Measurements from ENCODE around the gene SUPT4H1.

SUPT4H1 gene

DNA sequence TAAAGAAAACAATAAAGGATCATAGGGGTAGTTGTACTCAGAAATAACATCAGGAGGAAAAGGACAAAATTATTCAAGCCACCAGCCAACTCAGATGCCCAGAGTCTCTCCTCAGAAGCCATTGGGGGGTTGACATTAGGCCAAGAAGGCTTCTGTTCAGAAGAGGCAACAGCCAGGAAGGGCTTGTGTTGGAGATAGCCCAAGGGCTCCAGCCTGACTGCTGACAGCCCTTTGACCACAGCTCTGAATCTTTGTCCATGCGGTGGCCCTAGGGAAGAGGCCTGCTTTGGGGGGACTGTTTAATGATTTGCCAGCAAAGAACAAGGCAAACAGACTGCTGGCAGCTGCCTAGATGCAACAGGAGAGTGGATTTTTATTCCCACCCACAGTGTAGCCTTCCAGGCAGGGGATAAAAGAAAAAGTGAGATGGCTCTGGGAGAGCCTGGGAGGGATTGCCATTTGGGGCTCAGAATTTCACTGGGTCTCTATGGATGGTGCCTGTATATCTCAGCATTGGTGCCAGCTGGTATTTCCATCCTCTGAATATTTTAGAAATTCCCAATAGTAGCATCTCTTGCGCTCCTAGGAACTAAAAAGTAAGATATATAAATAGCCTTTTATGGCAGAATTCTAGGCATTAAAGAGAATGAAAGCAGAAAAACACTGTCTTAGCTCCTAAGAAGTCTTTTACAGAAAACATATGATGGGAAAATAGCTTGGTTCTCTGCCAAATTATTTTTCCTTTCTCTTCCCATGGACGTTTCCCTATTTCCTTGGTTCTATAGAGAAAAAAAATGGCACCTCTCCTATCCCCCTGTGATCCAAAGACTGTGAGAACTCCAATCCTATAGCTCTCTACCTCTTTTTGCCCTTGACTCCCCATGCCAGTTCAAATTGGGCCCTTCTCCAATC is 29.4 kb upstream of the SUPT4H1 start:
- CTCF ChIA-PET = interaction anchor here (0.9 to 1.2 kb wide), 3 partner anchors 36 to 191 kb away, joined by 3 to 4 read pairs (median 3); partner anchors contain the start of gene RNF43
- POLR2A ChIA-PET = no interaction called here
- DNase-seq (ENCODE audit: low read depth, low spot score) = no peak
- TF ChIP-seq, protein P1, sequence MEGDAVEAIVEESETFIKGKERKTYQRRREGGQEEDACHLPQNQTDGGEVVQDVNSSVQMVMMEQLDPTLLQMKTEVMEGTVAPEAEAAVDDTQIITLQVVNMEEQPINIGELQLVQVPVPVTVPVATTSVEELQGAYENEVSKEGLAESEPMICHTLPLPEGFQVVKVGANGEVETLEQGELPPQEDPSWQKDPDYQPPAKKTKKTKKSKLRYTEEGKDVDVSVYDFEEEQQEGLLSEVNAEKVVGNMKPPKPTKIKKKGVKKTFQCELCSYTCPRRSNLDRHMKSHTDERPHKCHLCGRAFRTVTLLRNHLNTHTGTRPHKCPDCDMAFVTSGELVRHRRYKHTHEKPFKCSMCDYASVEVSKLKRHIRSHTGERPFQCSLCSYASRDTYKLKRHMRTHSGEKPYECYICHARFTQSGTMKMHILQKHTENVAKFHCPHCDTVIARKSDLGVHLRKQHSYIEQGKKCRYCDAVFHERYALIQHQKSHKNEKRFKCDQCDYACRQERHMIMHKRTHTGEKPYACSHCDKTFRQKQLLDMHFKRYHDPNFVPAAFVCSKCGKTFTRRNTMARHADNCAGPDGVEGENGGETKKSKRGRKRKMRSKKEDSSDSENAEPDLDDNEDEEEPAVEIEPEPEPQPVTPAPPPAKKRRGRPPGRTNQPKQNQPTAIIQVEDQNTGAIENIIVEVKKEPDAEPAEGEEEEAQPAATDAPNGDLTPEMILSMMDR (IDR thresholded peaks at IDR 0.05; ENCODE audit: insufficient read depth, low read length, missing control alignments) = no peak
- H3K4me3 ChIP-seq (ENCODE audit: low read depth, low read length) = no peak overlapping the region

DNA sequence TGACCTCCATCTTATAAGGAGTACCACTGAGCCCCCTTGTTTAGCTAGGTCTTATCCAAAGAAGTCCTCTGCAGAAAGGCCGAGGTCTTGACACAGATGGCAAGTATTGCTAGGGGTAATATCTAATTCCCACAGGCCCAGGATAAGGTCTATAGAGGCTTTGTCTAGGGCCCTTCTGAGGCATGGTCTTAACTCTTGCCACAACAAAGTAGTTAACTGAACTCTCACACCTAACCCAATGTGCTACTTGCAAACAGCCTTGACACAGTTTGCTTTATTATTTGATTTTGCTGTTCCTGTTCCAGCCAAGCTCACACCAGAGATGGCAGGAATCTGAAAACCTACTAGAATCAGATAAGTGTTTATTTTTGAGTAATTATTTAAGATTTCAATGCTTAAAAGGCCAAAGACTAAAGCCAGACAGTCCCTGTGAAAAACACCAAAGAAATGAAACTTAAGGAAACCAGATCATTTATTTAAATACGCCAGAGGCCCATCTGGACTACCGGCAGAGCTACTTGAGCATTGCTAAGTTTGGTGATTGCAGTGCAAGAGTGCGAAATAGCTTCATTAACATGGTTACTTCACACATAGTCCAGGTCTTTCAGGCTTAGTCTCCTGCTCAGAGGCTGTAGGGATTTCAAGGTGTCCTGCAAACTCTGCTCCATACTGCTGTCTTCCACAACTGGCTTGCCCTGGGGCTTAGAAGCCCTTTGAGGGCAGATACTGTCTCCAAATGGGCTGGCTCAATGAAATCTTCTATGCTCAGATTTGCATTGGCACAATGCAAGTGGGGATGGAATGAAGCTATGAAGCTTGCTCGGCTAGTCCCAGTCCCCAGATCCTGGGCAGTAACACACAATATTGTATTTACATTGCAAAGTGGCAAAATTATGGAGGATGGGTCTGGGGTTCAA is 28.5 kb upstream of the SUPT4H1 start:
- POLR2A ChIA-PET = no interaction called here
- CTCF ChIA-PET = interaction anchor here (0.9 kb wide), 1 partner anchor 190 kb away, joined by 3 read pairs; no protein-coding TSS in a partner anchor
- no peak overlapping the region for H3K4me3 ChIP-seq (ENCODE audit: low read depth, low read length)
- no peak for DNase-seq (ENCODE audit: low read depth, low spot score)
- TF ChIP-seq, protein P1 (IDR thresholded peaks at IDR 0.05; ENCODE audit: insufficient read depth, low read length, missing control alignments) = no peak

DNA sequence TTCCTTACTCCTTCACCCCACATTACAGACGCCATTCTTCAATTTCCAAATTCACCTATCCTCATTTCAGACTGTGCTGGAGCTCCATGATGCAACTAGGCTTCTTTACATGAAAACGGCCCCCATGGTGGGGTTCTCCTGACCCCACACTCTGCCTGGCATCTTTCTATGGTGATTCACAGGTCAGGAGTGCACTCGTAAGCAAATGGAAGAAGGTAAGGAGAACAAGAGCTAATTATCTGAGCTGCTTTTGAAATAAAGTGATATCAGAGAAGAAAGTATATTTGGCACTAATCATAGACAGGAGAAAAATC is 27.5 kb upstream of the SUPT4H1 start:
- CTCF ChIA-PET = interaction anchor here (1.0 to 1.4 kb wide), 2 partner anchors 13 to 69 kb away, joined by 3 read pairs; no protein-coding TSS in a partner anchor
- no peak overlapping the region for H3K4me3 ChIP-seq (ENCODE audit: low read depth, low read length)
- POLR2A ChIA-PET = no interaction called here
- DNase-seq (ENCODE audit: low read depth, low spot score) = no peak
- TF ChIP-seq, protein P1 (IDR thresholded peaks at IDR 0.05; ENCODE audit: insufficient read depth, low read length, missing control alignments) = no peak

DNA sequence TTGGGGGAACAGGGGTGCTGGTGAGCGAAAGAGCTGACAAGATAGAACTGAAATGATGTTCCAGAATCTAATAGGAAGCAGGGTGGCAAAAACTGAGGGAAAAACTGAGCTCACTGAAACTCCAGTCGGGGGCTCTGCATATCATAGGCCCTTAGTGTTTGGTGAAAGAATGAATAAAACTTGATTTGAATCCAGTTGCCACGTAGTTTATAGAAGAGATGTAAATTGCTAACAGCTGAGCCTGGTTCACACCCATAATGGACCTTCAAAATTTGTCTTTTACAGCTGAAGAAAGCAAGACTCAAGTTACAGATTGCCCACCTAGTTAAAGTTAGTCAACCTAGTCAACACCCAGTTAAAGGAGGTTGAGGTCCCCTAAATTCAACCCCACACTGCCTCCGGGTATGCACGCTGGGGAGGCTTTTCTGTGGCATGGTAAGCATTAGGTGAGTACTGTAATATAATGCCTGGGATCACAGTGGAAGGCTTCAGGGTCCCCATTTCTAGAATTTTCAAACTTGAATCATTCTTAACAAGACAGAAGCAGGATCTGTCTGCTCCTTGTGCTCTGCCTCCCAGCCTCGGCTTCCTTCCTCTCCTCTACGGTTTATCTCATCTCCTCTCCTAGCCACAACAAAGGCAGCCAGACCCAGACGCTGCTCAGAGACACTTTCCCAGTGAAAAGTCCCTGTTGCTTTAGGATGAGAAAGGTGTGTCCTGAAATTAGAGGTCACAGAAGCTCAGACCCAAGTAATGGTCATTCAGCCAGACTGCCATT is 26.9 kb upstream of the SUPT4H1 start:
- no peak for DNase-seq (ENCODE audit: low read depth, low spot score)
- H3K4me3 ChIP-seq (ENCODE audit: low read depth, low read length) = no peak overlapping the region
- TF ChIP-seq, protein P1 (IDR thresholded peaks at IDR 0.05; ENCODE audit: insufficient read depth, low read length, missing control alignments) = no peak
- ChIA-PET CTCF (interaction anchor here (1.0 to 1.4 kb wide), 2 partner anchors 13 to 69 kb away, joined by 3 read pairs; no protein-coding TSS in a partner anchor), POLR2A (no interaction called here)

DNA sequence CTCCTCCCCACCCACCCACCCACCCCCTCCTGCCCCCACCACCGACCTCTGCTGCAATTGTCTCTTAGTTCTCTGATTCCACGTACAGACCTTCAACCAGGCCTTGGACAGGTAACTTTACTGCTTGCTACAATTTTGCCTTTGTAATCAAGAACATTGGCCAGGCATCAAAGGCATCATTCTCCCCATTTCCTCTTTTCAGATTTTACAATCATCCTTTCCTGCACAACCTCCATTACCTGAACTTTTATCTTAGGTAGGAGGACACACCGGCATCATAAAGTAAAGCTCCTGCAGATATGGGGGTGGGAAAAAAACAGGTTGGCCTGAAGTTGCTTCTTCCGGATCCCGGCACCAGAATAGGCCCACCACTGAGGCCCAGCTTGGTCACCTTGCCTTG is 25.7 kb upstream of the SUPT4H1 start:
- CTCF ChIA-PET = interaction anchor here (1.1 kb wide), 1 partner anchor 40 kb away, joined by 3 read pairs; the partner anchor contains the start of gene RNF43
- no peak for DNase-seq (ENCODE audit: low read depth, low spot score)
- POLR2A ChIA-PET = interaction anchor here (0.6 kb wide), 2 partner anchors 21 to 803 kb away, joined by 5 read pairs; no protein-coding TSS in a partner anchor
- no peak overlapping the region for H3K4me3 ChIP-seq (ENCODE audit: low read depth, low read length)
- TF ChIP-seq, protein P1 (IDR thresholded peaks at IDR 0.05; ENCODE audit: insufficient read depth, low read length, missing control alignments) = no peak

Measured in AG04449 (cell line).